ENCODE measurements around the gene MAGEC3.

The MAGEC3 gene

DNA sequence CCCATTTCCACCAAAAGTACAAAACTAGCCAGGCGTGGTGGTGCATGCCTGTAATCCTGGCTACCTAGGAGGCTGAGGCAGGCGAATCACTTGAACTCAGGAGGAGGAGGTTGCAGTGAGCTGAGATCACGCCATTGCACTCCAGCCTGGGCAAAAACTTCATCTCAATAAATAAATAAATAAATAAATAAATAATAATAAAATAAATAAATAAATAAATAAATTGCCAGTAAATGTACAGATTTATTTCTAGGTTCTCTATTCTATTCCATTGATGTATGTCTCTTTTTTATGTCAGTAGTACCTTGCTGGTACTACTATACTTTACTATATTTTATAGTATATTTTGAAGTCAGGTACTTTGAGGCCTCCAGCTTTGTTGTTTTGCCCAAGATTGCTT is 109.2 kb downstream of the MAGEC3 start:
- no peak for DNase-seq
